Stimulated activated CD8-positive, alpha-beta memory T cell treated with anti-CD3 and anti-CD28 coated beads, Interleukin-12 subunit alpha, Interleukin-12 subunit beta, amount 100 ng/mL, for 24 hours (primary cell): Measurements from ENCODE around the gene CDK9.

Experiments
- DNase-seq: peaks from one replicate; pipeline ENCODE4 v3.0.0-alpha.2; 2020; ENCODE audit errors: extremely low read depth

CDK9 gene

DNA sequence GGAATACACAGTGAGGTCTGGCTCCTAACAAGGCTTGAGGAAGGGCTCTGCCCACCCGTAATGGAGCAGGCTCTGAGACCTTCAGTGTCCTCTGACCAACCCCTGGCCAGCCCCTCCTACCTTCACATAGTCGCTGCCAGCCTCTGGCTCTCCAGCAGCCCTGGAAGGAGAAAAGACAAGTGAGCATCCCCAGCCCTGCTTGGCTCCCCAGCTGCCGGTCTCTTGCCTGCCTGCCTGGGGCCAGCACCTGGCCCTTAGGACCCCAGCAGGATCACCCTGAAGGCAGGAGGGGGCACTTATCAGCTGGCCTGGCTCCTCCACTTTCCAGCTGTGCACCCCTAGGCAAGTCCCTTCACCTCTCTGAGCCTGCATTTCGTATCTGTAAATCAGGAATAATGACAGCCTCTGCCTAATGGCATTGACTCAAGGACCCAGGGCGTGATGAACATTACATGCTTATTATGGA, 24.3 kb upstream of the CDK9 start:
- no peak for DNase-seq

GRCh38 chr9:127762111-127762676, 23.6 kb upstream of the CDK9 start:
- DNase-seq = no peak

DNA sequence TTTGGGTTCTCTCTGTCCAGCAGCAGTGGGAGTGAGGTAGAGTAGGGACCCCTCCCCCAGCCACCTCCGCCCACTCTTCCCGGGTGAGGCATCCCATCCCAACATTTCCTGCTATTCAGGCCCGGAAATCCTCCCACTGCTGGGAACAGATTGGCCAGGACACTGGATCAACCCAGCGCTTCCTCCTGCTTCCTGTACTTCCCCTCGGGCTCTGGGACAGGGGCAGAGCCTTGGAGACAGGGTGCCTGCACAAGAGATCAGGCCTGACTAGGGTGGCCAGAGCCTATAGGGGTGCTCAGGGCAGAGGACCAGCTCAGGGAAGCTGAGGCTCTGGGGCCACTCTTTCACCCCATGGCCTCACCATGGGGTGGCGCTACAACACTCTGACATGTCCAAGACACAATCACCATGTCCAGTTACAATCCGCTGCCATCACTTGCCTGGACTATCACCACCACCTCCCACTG, 21.9 kb upstream of the CDK9 start:
- DNase-seq = no peak

- DNase-seq = no peak
Measured at GRCh38 chr9:127765418-127765817, 20.4 kb upstream of the CDK9 start.

- DNase-seq = no peak
Measured at GRCh38 chr9:127767410-127767809, 18.4 kb upstream of the CDK9 start.

DNA sequence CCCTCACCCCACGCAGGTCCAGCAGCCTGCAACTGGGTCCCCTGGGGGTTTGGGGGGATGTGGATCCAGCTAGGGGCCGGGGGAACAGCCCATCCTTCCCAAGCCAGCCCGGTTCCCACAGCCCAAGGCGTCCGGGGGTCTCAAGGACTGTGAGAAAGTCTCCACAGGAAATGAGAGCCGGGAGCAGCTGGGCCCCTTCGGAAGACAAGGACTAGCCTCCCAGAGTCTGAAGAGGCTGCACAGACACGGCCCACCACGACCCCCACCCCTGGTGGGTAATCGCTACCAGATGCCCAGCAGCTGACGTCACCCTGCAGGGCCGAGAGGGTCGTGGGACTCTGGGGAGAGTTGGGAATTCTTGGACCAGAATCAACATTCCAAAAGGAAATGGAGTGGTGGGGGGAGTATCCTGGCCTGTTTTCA, 17.9 kb upstream of the CDK9 start:
- DNase-seq = no peak

DNA sequence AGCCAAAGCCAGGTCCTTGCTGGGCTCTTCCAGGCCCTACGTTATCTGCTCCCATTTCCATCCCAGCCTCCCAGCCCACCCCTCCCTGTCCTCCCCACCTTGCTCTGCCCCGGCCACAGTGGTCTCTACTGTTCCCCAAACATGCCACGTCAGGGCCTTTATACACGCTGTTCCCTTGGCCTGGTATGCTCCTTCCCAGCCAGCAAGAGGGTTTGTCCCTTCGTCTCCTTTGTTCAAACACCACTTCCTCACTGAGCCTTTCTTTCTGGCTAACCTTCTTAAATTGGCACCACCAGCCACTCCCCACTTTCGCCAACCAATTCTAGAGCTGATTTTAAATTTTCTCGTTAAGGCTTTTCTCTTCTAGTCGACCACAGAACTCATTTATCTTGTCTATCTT, 17.1 kb upstream of the CDK9 start:
- no peak for DNase-seq

GRCh38 chr9:127769101-127769500, 16.7 kb upstream of the CDK9 start:
- no peak for DNase-seq

DNA sequence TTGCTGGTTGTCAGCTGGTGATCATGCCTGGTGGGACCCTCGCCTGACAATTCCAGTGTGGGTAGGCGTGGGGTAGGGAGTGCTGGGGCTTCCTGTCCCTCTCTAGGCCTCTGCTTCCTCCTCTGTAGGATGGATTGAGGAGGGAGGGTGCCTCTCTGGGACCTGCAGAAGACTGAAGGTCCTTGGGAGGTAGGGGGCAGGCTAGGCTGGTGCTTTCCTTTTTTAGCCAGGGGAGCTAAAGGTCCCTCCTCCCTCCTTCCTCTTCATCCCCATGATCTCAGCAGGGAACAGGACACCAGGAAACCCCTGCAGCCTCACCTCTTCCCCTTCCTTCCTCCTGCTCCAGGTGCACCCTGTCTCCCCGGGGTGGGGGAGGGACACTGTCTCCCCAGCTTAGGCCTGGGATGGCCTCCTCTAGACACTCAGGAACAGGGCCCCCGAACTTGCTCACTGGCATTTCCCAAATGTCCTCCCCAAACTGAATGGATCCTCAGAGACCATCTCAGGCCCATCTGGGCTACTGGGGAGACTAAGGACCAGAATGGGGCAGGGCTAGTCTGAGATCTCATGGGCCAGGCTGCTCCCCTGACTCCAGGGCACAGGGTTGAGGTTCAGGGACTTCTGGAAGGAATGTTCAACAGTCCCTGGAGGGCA, 15.8 kb upstream of the CDK9 start:
- DNase-seq = no peak

GRCh38 chr9:127770583-127770904, 15.3 kb upstream of the CDK9 start:
- DNase-seq = no peak

DNA sequence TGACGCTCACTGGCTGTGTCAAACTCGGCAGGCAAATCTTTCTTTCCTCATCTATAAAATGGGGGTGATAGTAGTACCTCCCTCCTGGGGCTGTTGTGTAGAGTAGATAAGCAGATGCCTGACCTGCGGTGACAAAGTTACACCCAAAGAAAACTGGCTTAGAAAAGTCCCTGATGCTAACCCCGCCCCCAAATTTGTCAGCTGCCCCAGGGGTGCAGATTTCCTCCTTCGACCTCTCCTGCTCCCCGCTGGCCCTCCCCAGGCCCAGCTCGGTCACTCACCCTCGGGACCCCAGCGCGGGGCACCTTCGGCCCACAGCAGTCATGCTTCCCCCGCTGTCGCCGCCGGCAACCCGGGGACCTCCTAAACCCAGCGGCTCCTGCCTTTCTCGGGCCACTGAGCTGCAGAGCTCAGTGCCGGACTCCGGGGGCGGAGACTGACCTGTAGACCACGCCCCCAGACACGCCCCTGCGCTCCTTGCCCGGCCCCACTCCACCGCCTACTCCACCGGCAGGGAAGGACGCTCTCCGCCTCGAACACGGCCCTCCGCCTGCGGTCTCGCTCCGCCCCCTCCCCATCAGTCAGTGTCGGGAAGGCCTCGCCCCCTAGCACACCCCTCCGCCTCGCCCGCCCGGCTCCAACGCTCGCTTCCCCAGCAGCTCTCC, 14.8 kb upstream of the CDK9 start:
- peak; percentile 92 for DNase-seq

GRCh38 chr9:127771570-127772189, 14.2 kb upstream of the CDK9 start:
- no peak for DNase-seq

DNA sequence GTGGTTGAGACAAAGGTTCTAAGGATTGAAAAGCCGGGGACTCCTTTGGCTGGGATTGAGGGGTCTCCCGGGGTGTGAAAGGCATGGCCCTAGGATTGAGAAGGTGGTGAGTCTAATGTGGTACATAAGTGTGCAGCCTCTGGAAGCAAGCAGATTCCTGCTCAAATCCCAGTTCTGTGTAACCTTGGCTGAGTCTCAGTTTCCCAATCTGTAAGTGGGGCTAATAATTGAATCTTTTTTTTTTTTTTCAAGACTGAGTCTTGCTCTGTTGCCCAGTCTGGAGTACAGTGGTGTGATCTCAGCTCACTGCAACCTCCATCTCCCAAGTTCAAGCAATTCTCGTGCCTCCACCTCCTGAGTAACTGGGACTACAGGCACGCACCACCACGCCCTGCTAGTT, 13.2 kb upstream of the CDK9 start:
- no peak for DNase-seq

- DNase-seq = no peak
Measured at GRCh38 chr9:127773272-127773671, 12.6 kb upstream of the CDK9 start.

DNA sequence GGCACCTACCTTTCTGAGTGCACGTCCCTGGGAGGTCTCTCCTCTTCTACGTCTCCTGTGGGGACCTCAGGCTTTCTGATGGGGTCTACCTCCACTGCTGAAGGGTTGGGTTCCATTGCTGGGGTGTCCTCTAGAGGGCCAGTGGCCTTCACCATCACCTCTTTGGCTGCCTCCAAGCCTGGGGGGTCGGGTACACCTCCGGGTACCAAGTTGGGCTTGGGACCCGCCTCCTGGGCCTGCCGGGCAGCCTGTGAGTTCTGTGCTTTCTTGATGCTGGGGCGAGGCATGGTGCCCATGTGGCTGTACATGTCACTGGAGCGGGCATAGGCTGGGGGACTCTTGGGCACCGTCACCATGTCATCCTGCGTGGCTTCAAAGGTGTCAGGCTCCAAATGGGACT, 11.9 kb upstream of the CDK9 start:
- no peak for DNase-seq

GRCh38 chr9:127776195-127776923, 9.5 kb upstream of the CDK9 start:
- peak; percentile 45 for DNase-seq

GRCh38 chr9:127776924-127777289, 8.9 kb upstream of the CDK9 start:
- DNase-seq = no peak

DNA sequence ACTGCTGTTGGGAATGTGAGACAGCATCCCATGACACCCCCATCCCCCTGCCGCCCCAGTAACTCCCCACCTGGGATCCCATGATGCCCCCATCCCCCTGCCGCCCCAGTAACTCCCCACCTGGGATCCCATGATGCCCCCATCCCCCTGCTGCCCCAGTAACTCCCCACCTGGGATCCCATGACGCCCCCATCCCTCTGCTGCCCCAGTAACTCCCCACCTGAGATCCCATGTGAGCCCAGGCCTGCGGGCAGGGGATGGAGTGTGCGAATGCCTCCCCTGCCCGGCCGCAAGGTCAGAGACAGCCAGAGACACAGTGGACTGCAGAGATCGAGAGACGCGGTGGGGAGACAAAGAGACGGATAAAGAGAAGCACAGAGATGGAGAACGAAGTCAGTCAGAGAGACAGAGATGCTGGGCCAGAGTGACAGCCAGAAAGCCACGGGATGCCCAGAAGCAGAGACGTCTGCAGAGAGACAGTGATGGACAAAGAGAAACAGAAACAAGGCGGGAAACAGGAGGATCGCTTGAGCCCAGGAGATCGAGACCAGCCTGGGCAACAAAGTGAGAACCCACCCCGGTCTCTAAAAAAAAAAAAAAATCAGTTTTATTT, 8.4 kb upstream of the CDK9 start:
- no peak for DNase-seq

GRCh38 chr9:127778280-127779135, 7.3 kb upstream of the CDK9 start, which contains the start of gene SH2D3C:
TSS of gene SH2D3C (minus strand) at chr9:127778666. CDS start at chr9:127778627, 39 bp downstream.
- no peak for DNase-seq

GRCh38 chr9:127779136-127779981, 6.5 kb upstream of the CDK9 start:
- DNase-seq = peak; percentile 27
